HCT116 (cell line): ENCODE results near the gene FIBCD1.

ENCODE experiments used
- POLR2A ChIP-seq: IDR thresholded peaks from 2 replicates; pipeline ENCODE4 v1.7.0; 2011; ENCODE audit warnings: borderline replicate concordance; ENCODE audit not compliant: insufficient read depth, insufficient read length; ENCODE audit errors: extremely low read depth
- POLR2AphosphoS5 ChIP-seq: IDR thresholded peaks from 2 replicates; pipeline ENCODE4 v1.6.1; 2011; ENCODE audit warnings: mild to moderate bottlenecking, low read depth, low read length, moderate library complexity
- TF ChIP-seq, protein P1 (sequence below), 3 experiments: fragments of 200-600 bp in 1 of 3; sonication (generic) in 1 of 3; IDR thresholded peaks in 2 of 3; conservative IDR thresholded peaks in 1 of 3; 2 replicates each; pipeline ENCODE4 v1.5.1; 2012 to 2017; ENCODE audit warnings: low read depth in 2 of 3, low read length in 2 of 3, antibody characterized with exemption in 1 of 3, borderline replicate concordance in 1 of 3, control low read depth in 1 of 3, mild to moderate bottlenecking in 1 of 3, mixed read lengths in 1 of 3, mixed run types in 1 of 3, moderate library complexity in 1 of 3; ENCODE audit not compliant: insufficient read depth in 1 of 3

- TF ChIP-seq, protein P1, sequence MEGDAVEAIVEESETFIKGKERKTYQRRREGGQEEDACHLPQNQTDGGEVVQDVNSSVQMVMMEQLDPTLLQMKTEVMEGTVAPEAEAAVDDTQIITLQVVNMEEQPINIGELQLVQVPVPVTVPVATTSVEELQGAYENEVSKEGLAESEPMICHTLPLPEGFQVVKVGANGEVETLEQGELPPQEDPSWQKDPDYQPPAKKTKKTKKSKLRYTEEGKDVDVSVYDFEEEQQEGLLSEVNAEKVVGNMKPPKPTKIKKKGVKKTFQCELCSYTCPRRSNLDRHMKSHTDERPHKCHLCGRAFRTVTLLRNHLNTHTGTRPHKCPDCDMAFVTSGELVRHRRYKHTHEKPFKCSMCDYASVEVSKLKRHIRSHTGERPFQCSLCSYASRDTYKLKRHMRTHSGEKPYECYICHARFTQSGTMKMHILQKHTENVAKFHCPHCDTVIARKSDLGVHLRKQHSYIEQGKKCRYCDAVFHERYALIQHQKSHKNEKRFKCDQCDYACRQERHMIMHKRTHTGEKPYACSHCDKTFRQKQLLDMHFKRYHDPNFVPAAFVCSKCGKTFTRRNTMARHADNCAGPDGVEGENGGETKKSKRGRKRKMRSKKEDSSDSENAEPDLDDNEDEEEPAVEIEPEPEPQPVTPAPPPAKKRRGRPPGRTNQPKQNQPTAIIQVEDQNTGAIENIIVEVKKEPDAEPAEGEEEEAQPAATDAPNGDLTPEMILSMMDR (IDR thresholded peaks at IDR 0.05 in 2 of 3, conservative IDR thresholded peaks at IDR 0.05 in 1 of 3; ENCODE audit: borderline replicate concordance in 1 of 3, insufficient read depth in 1 of 3, low read depth in 2 of 3, low read length in 2 of 3), result no peak
- TF ChIP-seq POLR2A (no peak), POLR2AphosphoS5 (no peak)
These were observed 77.5 kb downstream of the FIBCD1 start for GRCh38 chr9:130861372-130862180.
